Neural progenitor cell (in vitro differentiated cells): Measurements from ENCODE around the gene GBP2. TPM values are rescaled to one million over a fixed set of nuclear protein-coding genes. Genes with fewer than 3 reads are reported as not detected.
"Not testable (repeated sequence)": the region's sequence is repeated elsewhere in the genome, so short reads cannot be mapped to it uniquely, and the experiment has no call there.

Source experiments
- DNase-seq: peaks from one replicate; pipeline ENCODE4 v3.0.0-alpha.2; 2016; ENCODE audit warnings: low spot score
- H2AFZ ChIP-seq: fragments of 200-600 bp; sonication (generic); replicated peaks from 2 replicates; pipeline ENCODE4 v1.6.1; 2016; ENCODE audit warnings: antibody characterized with exemption
- H3F3A ChIP-seq: fragments of 200-600 bp; sonication (generic); 2 replicates; pipeline ENCODE4 v1.6.1; 2016; ENCODE audit warnings: antibody characterized with exemption, low read depth
- H3K27ac ChIP-seq: fragments of 200-600 bp; sonication (generic); 2 replicates; pipeline ENCODE4 v1.5.1; 2016; ENCODE audit warnings: mild to moderate bottlenecking
- H3K27me3 ChIP-seq: fragments of 200-600 bp; sonication (generic); 2 replicates; pipeline ENCODE4 v1.6.1; 2016; ENCODE audit warnings: mild to moderate bottlenecking, moderate library complexity
- H3K36me3 ChIP-seq: fragments of 200-600 bp; sonication (generic); 2 replicates; pipeline ENCODE4 v1.5.1; 2016
- H3K4me1 ChIP-seq: fragments of 200-600 bp; sonication (generic); 2 replicates; pipeline ENCODE4 v1.6.1; 2016; ENCODE audit warnings: mixed run types
- H3K4me2 ChIP-seq: fragments of 200-600 bp; sonication (generic); 2 replicates; pipeline ENCODE4 v1.6.1; 2016
- H3K4me3 ChIP-seq: fragments of 200-600 bp; sonication (generic); 2 replicates; pipeline ENCODE4 v1.5.1; 2016
- H3K79me2 ChIP-seq: fragments of 200-600 bp; sonication (generic); 2 replicates; pipeline ENCODE4 v1.6.1; 2016; ENCODE audit warnings: low read depth
- H3K9ac ChIP-seq: fragments of 200-600 bp; sonication (generic); 2 replicates; pipeline ENCODE4 v1.6.1; 2016
- H3K9me3 ChIP-seq: fragments of 200-600 bp; sonication (generic); 2 replicates; pipeline ENCODE4 v1.5.1; 2016; ENCODE audit warnings: low read depth
- H4K20me1 ChIP-seq: fragments of 200-600 bp; sonication (generic); 2 replicates; pipeline ENCODE4 v1.6.1; 2016; ENCODE audit warnings: low read depth
- H3K27ac Mint-ChIP-seq: 3 replicates; pipeline ENCODE4 v1.8.0; 2021; ENCODE audit warnings: mixed read lengths
- H3K27me3 Mint-ChIP-seq: 2 replicates; pipeline ENCODE4 v1.8.0; 2022; ENCODE audit warnings: low read depth, mild to moderate bottlenecking, inconsistent platforms, moderate library complexity, mixed read lengths; ENCODE audit not compliant: insufficient read depth
- H3K36me3 Mint-ChIP-seq: 3 replicates; pipeline ENCODE4 v1.8.0; 2021; ENCODE audit warnings: mixed read lengths
- H3K4me1 Mint-ChIP-seq: 3 replicates; pipeline ENCODE4 v1.8.0; 2021; ENCODE audit warnings: mixed read lengths
- H3K4me3 Mint-ChIP-seq: 3 replicates; pipeline ENCODE4 v1.8.0; 2021; ENCODE audit warnings: mild to moderate bottlenecking, moderate library complexity, mixed read lengths
- H3K9me3 Mint-ChIP-seq: 3 replicates; pipeline ENCODE4 v1.8.0; 2020; ENCODE audit warnings: mixed read lengths
- CTCF ChIP-seq: fragments of 200-600 bp; sonication (generic); IDR thresholded peaks from 2 replicates; pipeline ENCODE4 v1.5.1; 2017; ENCODE audit warnings: antibody characterized with exemption, mild to moderate bottlenecking
- EZH2 ChIP-seq: fragments of 200-600 bp; sonication (generic); IDR thresholded peaks from 2 replicates; pipeline ENCODE4 v1.6.1; 2017; ENCODE audit warnings: antibody characterized with exemption, mild to moderate bottlenecking, moderate library complexity
- EZH2phosphoT487 ChIP-seq: fragments of 200-600 bp; sonication (generic); IDR thresholded peaks from 2 replicates; pipeline ENCODE4 v1.6.1; 2017; ENCODE audit warnings: antibody characterized with exemption
- total RNA-seq: library from RNA; depleted of rRNA; stranded (reverse); fragments of >200 nt; gene quantifications from 2 replicates; pipeline ENCODE4 v1.2.3, GENCODE V29; 2015; ENCODE audit warnings: low replicate concordance

The GBP2 gene
- total RNA-seq, 1 donor from 2014 or later: not detected

DNA sequence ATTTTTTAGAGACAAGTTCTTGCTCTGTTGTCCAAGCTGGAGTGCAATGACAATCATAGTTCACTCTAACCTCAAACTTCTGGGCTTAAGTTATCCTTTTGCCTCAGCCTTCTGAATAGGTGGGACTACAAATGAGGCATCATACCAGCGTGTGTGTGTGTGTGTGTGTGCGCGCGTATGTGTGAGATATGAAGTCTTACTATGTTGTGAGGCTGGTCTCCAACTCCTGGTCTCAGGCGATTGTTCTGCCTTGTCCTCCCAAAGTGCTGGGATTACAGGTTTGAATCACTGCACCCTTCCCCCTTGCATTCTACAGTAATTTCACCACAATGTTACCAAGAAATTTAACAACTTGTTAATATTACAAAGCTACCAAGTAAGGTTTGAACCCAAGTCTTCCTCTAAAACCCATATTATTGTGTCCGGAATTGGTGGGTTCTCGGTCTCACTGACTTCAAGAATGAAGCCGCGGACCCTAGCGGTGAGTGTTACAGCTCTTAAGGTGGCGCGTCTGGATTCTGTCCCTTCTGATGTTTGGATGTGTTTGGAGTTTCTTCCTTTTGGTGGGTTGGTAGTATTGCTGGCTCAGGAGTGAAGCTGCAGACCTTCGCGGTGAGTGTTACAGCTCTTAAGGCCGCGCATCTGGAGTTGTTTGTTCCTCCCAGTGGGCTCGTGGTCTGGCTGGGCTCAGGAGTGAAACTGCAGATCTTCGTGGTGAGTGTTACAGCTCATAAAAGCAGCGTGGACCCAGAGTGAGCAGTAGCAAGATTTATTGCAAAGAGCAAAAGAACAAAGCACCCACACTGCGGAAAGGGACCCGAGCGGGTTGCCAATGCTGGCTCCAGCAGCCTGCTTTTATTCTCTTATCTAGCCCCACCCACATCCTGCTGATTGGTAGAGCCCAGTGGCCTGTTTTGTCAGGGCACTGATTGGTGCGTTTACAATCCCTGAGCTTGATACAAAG lies 970 bp upstream of the GBP2 start:
- H3K4me1 ChIP-seq, H3K27me3 Mint-ChIP-seq, H3K9me3 Mint-ChIP-seq, H3K4me3 ChIP-seq, H3K4me1 Mint-ChIP-seq, DNase-seq, H2AFZ ChIP-seq, H3K36me3 Mint-ChIP-seq, H3K36me3 ChIP-seq, H4K20me1 ChIP-seq, H3K79me2 ChIP-seq, H3K9me3 ChIP-seq, H3K4me3 Mint-ChIP-seq, H3K4me2 ChIP-seq, H3F3A ChIP-seq, H3K9ac ChIP-seq, H3K27ac ChIP-seq, H3K27me3 ChIP-seq: not testable (repeated sequence)
- H3K27ac Mint-ChIP-seq: peak overlapping the region; percentile 43

DNA sequence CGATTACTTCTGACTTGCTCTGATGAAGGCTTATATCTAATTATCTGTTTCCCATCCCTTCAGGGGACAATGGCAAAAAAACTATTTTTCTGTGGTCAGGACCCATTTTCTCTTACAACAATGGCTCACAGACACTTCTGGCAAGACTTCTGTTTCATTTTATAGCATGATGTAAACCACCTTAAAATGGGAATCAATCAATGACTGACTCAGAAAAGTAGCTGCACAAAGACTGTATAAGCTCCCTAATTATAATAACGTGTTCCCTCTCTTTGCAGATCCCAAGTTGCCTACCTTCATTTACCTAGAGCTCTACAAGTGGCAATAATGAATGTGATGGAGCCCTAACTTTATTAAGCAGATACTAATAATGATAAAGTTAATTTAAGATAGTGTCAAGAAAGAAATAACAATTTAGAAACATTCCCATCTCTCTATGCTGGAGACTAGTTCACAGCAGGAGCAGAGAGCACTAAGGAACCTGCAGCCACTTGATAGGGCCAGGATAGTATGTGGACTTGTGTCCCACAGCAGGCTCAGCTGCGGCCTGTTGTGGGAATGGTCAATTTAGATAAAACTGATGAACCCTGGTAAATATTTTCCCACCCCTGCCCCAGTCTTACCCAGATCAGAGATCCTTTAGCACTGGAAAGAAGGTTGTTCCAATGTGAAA lies 538 bp downstream of the GBP2 start:
- Mint-ChIP-seq H3K27me3 (no peaks in the 10 kb centered on the region), H3K4me1 (peaks cover 3% of the 10 kb centered on the region), H3K4me3 (no peak overlapping the region), H3K36me3 (no peaks in the 10 kb centered on the region), H3K9me3 (no peaks in the 10 kb centered on the region), H3K27ac (no peak overlapping the region)
- no peaks in the 10 kb centered on the region for H3K9me3 ChIP-seq
- no peak overlapping the region for H3K27ac ChIP-seq
- no peak overlapping the region for H3K4me2 ChIP-seq
- no peaks in the 10 kb centered on the region for H3F3A ChIP-seq
- no peaks in the 10 kb centered on the region for H3K79me2 ChIP-seq
- no peaks in the 10 kb centered on the region for H3K36me3 ChIP-seq
- no peaks in the 10 kb centered on the region for H4K20me1 ChIP-seq
- TF ChIP-seq EZH2phosphoT487: no peak
- no peak overlapping the region for H2AFZ ChIP-seq
- H3K27me3 ChIP-seq: no peaks in the 10 kb centered on the region
- H3K9ac ChIP-seq: no peak overlapping the region
- H3K4me1 ChIP-seq: no peaks in the 10 kb centered on the region
- no peak overlapping the region for H3K4me3 ChIP-seq
- no peak for DNase-seq

DNA sequence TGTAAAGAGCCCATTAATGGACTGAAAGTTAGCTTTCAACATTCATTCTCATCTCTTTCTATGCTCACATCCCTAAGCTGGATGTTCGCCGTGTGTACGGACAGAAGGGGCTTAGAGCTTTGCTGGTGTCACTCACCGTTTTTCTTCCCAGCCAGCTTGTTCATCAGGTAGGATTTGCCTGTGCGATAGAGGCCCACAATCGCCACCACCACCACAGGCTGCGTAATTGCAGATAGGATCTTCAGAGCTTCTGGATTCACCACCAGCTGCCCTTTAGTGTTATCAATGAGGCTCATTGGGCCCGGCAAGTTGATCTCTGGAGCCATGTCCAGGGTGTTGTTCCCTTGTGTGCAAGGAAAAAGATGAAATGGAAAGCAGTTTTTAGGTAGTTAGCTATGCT lies 4.3 kb downstream of the GBP2 start:
- no peaks in the 10 kb centered on the region for H4K20me1 ChIP-seq
- H3K27ac ChIP-seq: no peak overlapping the region
- H3K4me1 ChIP-seq: no peaks in the 10 kb centered on the region
- H3K27ac Mint-ChIP-seq: no peak overlapping the region
- TF ChIP-seq EZH2phosphoT487 (no peak), EZH2 (no peak), CTCF (no peak)
- H3K4me2 ChIP-seq: no peak overlapping the region
- no peaks in the 10 kb centered on the region for H3K79me2 ChIP-seq
- no peak overlapping the region for H2AFZ ChIP-seq
- H3K9me3 Mint-ChIP-seq: no peaks in the 10 kb centered on the region
- no peak overlapping the region for H3K9ac ChIP-seq
- no peak for DNase-seq
- H3K9me3 ChIP-seq: no peaks in the 10 kb centered on the region
- no peaks in the 10 kb centered on the region for H3K36me3 ChIP-seq
- no peaks in the 10 kb centered on the region for H3K36me3 Mint-ChIP-seq
- H3K27me3 Mint-ChIP-seq: no peaks in the 10 kb centered on the region
- H3K4me1 Mint-ChIP-seq: no peaks in the 10 kb centered on the region
- no peak overlapping the region for H3K4me3 ChIP-seq
- H3K4me3 Mint-ChIP-seq: no peak overlapping the region
- no peaks in the 10 kb centered on the region for H3F3A ChIP-seq
- no peaks in the 10 kb centered on the region for H3K27me3 ChIP-seq

GRCh38 chr1:89114662-89115061 lies 11.3 kb downstream of the GBP2 start:
- TF ChIP-seq EZH2phosphoT487 (no peak), EZH2 (no peak), CTCF (no peak)
- H3K4me1 Mint-ChIP-seq: no peaks in the 10 kb centered on the region
- H3K27me3 ChIP-seq: no peaks in the 10 kb centered on the region
- H3K4me2 ChIP-seq: no peak overlapping the region
- H3K27ac ChIP-seq: no peak overlapping the region
- no peak for DNase-seq
- no peaks in the 10 kb centered on the region for H3F3A ChIP-seq
- no peak overlapping the region for H3K4me3 ChIP-seq
- no peaks in the 10 kb centered on the region for H3K79me2 ChIP-seq
- H3K9me3 ChIP-seq: no peaks in the 10 kb centered on the region
- no peak overlapping the region for H3K27ac Mint-ChIP-seq
- no peak overlapping the region for H2AFZ ChIP-seq
- no peak overlapping the region for H3K9ac ChIP-seq
- H3K9me3 Mint-ChIP-seq: no peaks in the 10 kb centered on the region
- no peaks in the 10 kb centered on the region for H3K36me3 Mint-ChIP-seq
- H3K36me3 ChIP-seq: no peaks in the 10 kb centered on the region
- no peaks in the 10 kb centered on the region for H3K27me3 Mint-ChIP-seq
- no peaks in the 10 kb centered on the region for H4K20me1 ChIP-seq
- no peak overlapping the region for H3K4me3 Mint-ChIP-seq
- no peaks in the 10 kb centered on the region for H3K4me1 ChIP-seq
